Measurements from ENCODE around the gene AP2A2.

Gene AP2A2

GRCh38 chr11:1051356-1052132 is 125.9 kb downstream of the AP2A2 start:
- no peak for DNase-seq (ENCODE audit: low read depth in 1 of 2, low spot score in 1 of 2)
- in situ Hi-C loops (cut with HindIII; ENCODE audit: low pct_unique_long_range_greater_than_20kb, low sequenced_read_pairs): no loop called here
- TF ChIP-seq JUND (IDR thresholded peaks at IDR 0.05; ENCODE audit: low read depth): no peak

GRCh38 chr11:1052133-1053011 is 126.7 kb downstream of the AP2A2 start:
- no peak for DNase-seq (ENCODE audit: low read depth in 1 of 2, low spot score in 1 of 2)
- in situ Hi-C loops (cut with HindIII; ENCODE audit: low pct_unique_long_range_greater_than_20kb, low sequenced_read_pairs): no loop called here
- TF ChIP-seq JUND (IDR thresholded peaks at IDR 0.05; ENCODE audit: low read depth): no peak

GRCh38 chr11:1053121-1053901 is 127.6 kb downstream of the AP2A2 start:
- TF ChIP-seq JUND (IDR thresholded peaks at IDR 0.05; ENCODE audit: low read depth): no peak
- peak in 1 of 2 experiments; percentile 16 for DNase-seq (ENCODE audit: low read depth in 1 of 2, low spot score in 1 of 2)
- in situ Hi-C loops (cut with HindIII; ENCODE audit: low pct_unique_long_range_greater_than_20kb, low sequenced_read_pairs): no loop called here

GRCh38 chr11:1054143-1055108 is 128.8 kb downstream of the AP2A2 start:
- peak in 1 of 2 experiments; percentile 10 for DNase-seq (ENCODE audit: low read depth in 1 of 2, low spot score in 1 of 2)
- in situ Hi-C loops (cut with HindIII; ENCODE audit: low pct_unique_long_range_greater_than_20kb, low sequenced_read_pairs): no loop called here
- no peak for TF ChIP-seq JUND (IDR thresholded peaks at IDR 0.05; ENCODE audit: low read depth)

GRCh38 chr11:1055109-1055703 is 129.5 kb downstream of the AP2A2 start:
- in situ Hi-C loops (cut with HindIII; ENCODE audit: low pct_unique_long_range_greater_than_20kb, low sequenced_read_pairs): no loop called here
- TF ChIP-seq JUND (IDR thresholded peaks at IDR 0.05; ENCODE audit: low read depth): no peak

GRCh38 chr11:1055990-1056771 is 130.5 kb downstream of the AP2A2 start:
- TF ChIP-seq JUND (IDR thresholded peaks at IDR 0.05; ENCODE audit: low read depth): no peak
- no peak for DNase-seq (ENCODE audit: low read depth in 1 of 2, low spot score in 1 of 2)
- in situ Hi-C loops (cut with HindIII; ENCODE audit: low pct_unique_long_range_greater_than_20kb, low sequenced_read_pairs): no loop called here

More at GRCh38 chr11:1055109-1055703, 129.5 kb downstream of the AP2A2 start:
- no peak for DNase-seq (ENCODE audit: low read depth in 1 of 2, low spot score in 1 of 2)

GRCh38 chr11:1057806-1058205 is 132.1 kb downstream of the AP2A2 start:
- DNase-seq (ENCODE audit: low read depth in 1 of 2, low spot score in 1 of 2): no peak
- in situ Hi-C loops (cut with HindIII; ENCODE audit: low pct_unique_long_range_greater_than_20kb, low sequenced_read_pairs): no loop called here
- TF ChIP-seq JUND (IDR thresholded peaks at IDR 0.05; ENCODE audit: low read depth): no peak

- no peak for DNase-seq (ENCODE audit: low read depth in 1 of 2, low spot score in 1 of 2)
- no peak for TF ChIP-seq JUND (IDR thresholded peaks at IDR 0.05; ENCODE audit: low read depth)
- in situ Hi-C loops (cut with HindIII; ENCODE audit: low pct_unique_long_range_greater_than_20kb, low sequenced_read_pairs): no loop called here
Observed at GRCh38 chr11:1059759-1060158, 134.1 kb downstream of the AP2A2 start.

- no peak for TF ChIP-seq JUND (IDR thresholded peaks at IDR 0.05; ENCODE audit: low read depth)
- no peak for DNase-seq (ENCODE audit: low read depth in 1 of 2, low spot score in 1 of 2)
- in situ Hi-C loops (cut with HindIII; ENCODE audit: low pct_unique_long_range_greater_than_20kb, low sequenced_read_pairs): no loop called here
Observed at GRCh38 chr11:1060410-1060809, 134.7 kb downstream of the AP2A2 start.

GRCh38 chr11:1060852-1061616 is 135.4 kb downstream of the AP2A2 start:
- TF ChIP-seq JUND (IDR thresholded peaks at IDR 0.05; ENCODE audit: low read depth): no peak
- in situ Hi-C loops (cut with HindIII; ENCODE audit: low pct_unique_long_range_greater_than_20kb, low sequenced_read_pairs): no loop called here
- peak in 1 of 2 experiments; percentile 18 for DNase-seq (ENCODE audit: low read depth in 1 of 2, low spot score in 1 of 2)
